Liver (tissue), 9 donors: Measurements from ENCODE around the gene KRT31. TPM values are rescaled to one million over a fixed set of nuclear protein-coding genes. Genes with fewer than 3 reads are reported as not detected.

ENCODE experiments used
- DNase-seq: peaks from one replicate; pipeline ENCODE4 v3.0.0-alpha.2; 2017; ENCODE audit warnings: low spot score
- H3K27ac ChIP-seq, 2 donors: one replicate each; pipeline ENCODE4 v1.7.0; 2013; ENCODE audit warnings: inconsistent platforms in 2 of 2, low read length in 2 of 2, control low read depth in 1 of 2, low read depth in 1 of 2, mild to moderate bottlenecking in 1 of 2
- H3K27me3 ChIP-seq, 4 donors: one replicate each; pipeline versions ENCODE4 v1.6.1 to v1.7.0; 2013; ENCODE audit warnings: low read length in 3 of 4, inconsistent platforms in 1 of 4, mild to moderate bottlenecking in 1 of 4, moderate library complexity in 1 of 4; ENCODE audit not compliant: control insufficient read depth in 4 of 4, insufficient read depth in 4 of 4
- H3K36me3 ChIP-seq, 4 donors: one replicate each; pipeline versions ENCODE4 v1.6.1 to v1.7.0; 2013; ENCODE audit warnings: low read length in 3 of 4, mild to moderate bottlenecking in 3 of 4, low read depth in 1 of 4, moderate library complexity in 1 of 4; ENCODE audit not compliant: control insufficient read depth in 4 of 4, insufficient read depth in 3 of 4
- H3K4me1 ChIP-seq, 4 donors: one replicate each; pipeline versions ENCODE4 v1.6.1 to v1.7.0; 2013; ENCODE audit warnings: low read length in 3 of 4, mild to moderate bottlenecking in 3 of 4, moderate library complexity in 1 of 4; ENCODE audit not compliant: control insufficient read depth in 4 of 4, insufficient read depth in 4 of 4
- H3K4me3 ChIP-seq, 3 donors: one replicate each; pipeline versions ENCODE4 v1.6.1 to v1.7.0; 2013; ENCODE audit warnings: low read length in 3 of 3, control low read depth in 1 of 3, low read depth in 1 of 3, mild to moderate bottlenecking in 1 of 3
- H3K9ac ChIP-seq, 2 donors: one replicate each; pipeline ENCODE4 v1.7.0; 2013; ENCODE audit warnings: low read length in 2 of 2, mild to moderate bottlenecking in 2 of 2, moderate library complexity in 2 of 2, control low read depth in 1 of 2, low read depth in 1 of 2
- H3K9me3 ChIP-seq, 4 donors: one replicate each; pipeline versions ENCODE4 v1.6.1 to v1.7.0; 2013; ENCODE audit warnings: low read length in 3 of 4; ENCODE audit not compliant: control insufficient read depth in 4 of 4
- CTCF ChIP-seq: fragments of 150-350 bp; IDR thresholded peaks from 2 replicates; pipeline ENCODE4 v1.5.1; 2017; ENCODE audit warnings: improper control_type of control experiment, low read depth, low read length; ENCODE audit not compliant: missing input control
- EGR1 ChIP-seq, 2 donors: IDR thresholded peaks; 2 replicates each; pipeline ENCODE4 v1.6.1; 2016 to 2018; ENCODE audit warnings: antibody characterized with exemption in 2 of 2, low read depth in 2 of 2
- HNF4G ChIP-seq: IDR thresholded peaks from 2 replicates; pipeline ENCODE4 v1.6.1; 2016; ENCODE audit warnings: antibody characterized with exemption
- JUND ChIP-seq, 2 donors: IDR thresholded peaks; 2 replicates each; pipeline ENCODE4 v1.6.1; 2016; ENCODE audit warnings: antibody characterized with exemption in 2 of 2
- NR2F2 ChIP-seq: IDR thresholded peaks from 2 replicates; pipeline ENCODE4 v1.6.1; 2016; ENCODE audit warnings: antibody characterized with exemption
- REST ChIP-seq: IDR thresholded peaks from 2 replicates; pipeline ENCODE4 v1.6.1; 2016; ENCODE audit warnings: antibody characterized with exemption, mild to moderate bottlenecking
- SP1 ChIP-seq: IDR thresholded peaks from 2 replicates; pipeline ENCODE4 v1.6.1; 2018; ENCODE audit warnings: antibody characterized with exemption, mild to moderate bottlenecking
- TAF1 ChIP-seq: conservative IDR thresholded peaks from 2 replicates; pipeline ENCODE4 v1.6.1; 2016; ENCODE audit warnings: antibody characterized with exemption, mild to moderate bottlenecking
- YY1 ChIP-seq: IDR thresholded peaks from 2 replicates; pipeline ENCODE4 v1.6.1; 2016; ENCODE audit warnings: antibody characterized with exemption, mild to moderate bottlenecking
- ZBTB33 ChIP-seq: IDR thresholded peaks from 2 replicates; pipeline ENCODE4 v1.6.1; 2016; ENCODE audit warnings: antibody characterized with exemption
- WGBS: extraction: QIAGEN DNeasy Blood & Tissue Kit; methylation state at CpG from one replicate; pipeline ENCODE4 v1.1.7; 2013; 5-methylcytosine and 5-hydroxymethylcytosine counted together
- polyA plus RNA-seq, 2 donors: library from polyadenylated mRNA; stranded (reverse) in 1 of 2; unstranded in 1 of 2; fragments of 200-250 nt in 1 of 2; fragments of >200 nt in 1 of 2; fragmentation: Nextera tagmentation in 1 of 2; extraction: Ambion mirVana in 1 of 2; gene quantifications; one replicate each; pipeline versions ENCODE4 v1.2.1 to v1.2.3, GENCODE V29; 2013 to 2015
- total RNA-seq, 2 donors: library from RNA; depleted of rRNA; stranded (reverse); fragments of >200 nt; gene quantifications; one replicate each; pipeline ENCODE4 v1.2.3, GENCODE V29; 2014
- TF ChIP-seq, protein P1 (sequence below): IDR thresholded peaks from 2 replicates; pipeline ENCODE4 v1.6.1; 2016; ENCODE audit warnings: antibody characterized with exemption
- donor health status: healthy.
- donor health status: healthy.
- donor health status: healthy.
- donor health status: healthy.
- donor health status: healthy.

The KRT31 gene
- total and polyA plus RNA-seq, 4 donors, result not detected

GRCh38 chr17:41377546-41377945, 19.9 kb downstream of the KRT31 start:
- TF ChIP-seq CTCF (no peak), EGR1 (IDR thresholded peaks at IDR 0.05; ENCODE audit: low read depth in 2 of 2) (no peak), ZBTB33 (no peak), NR2F2 (no peak), YY1 (no peak), TAF1 (no peak), HNF4G (no peak), REST (no peak), SP1 (no peak)
- TF ChIP-seq, protein P1, sequence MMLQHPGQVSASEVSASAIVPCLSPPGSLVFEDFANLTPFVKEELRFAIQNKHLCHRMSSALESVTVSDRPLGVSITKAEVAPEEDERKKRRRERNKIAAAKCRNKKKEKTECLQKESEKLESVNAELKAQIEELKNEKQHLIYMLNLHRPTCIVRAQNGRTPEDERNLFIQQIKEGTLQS, result no peak

GRCh38 chr17:41369713-41370112, 27.7 kb downstream of the KRT31 start, which contains the start of gene KRT33B:
TSS of gene KRT33B (minus strand) at chr17:41369813. CDS start at chr17:41369750, 63 bp downstream.
- Histone ChIP-seq H3K27me3 (no peaks in the 10 kb centered on the region), H3K4me3 (no peak within 1 kb of the TSS), H3K9me3 (no peaks in the 10 kb centered on the region), H3K27ac (no peak within 1 kb of the TSS), H3K4me1 (no peaks in the 10 kb centered on the region), H3K36me3 (no peaks in the 10 kb centered on the region), H3K9ac (no peak within 1 kb of the TSS)
- 100% methylated on average over 1 of the region's 1 CpG for WGBS
- no peak for DNase-seq
- TF ChIP-seq CTCF (no peak), YY1 (no peak), JUND (IDR thresholded peaks at IDR 0.05) (no peak)

More at GRCh38 chr17:41377546-41377945, 19.9 kb downstream of the KRT31 start:
- Histone ChIP-seq H3K9ac (no peak overlapping the region), H3K4me3 (no peak overlapping the region), H3K4me1 (no peaks in the 10 kb centered on the region), H3K36me3 (no peaks in the 10 kb centered on the region), H3K9me3 (no peaks in the 10 kb centered on the region), H3K27ac (peak overlapping the region in 1 of 2 donors; percentile 25), H3K27me3 (peaks cover 0 to 4% (median 0%) of the 10 kb centered on the region in 4 donors)
- 33% methylated on average over 2 of the region's 2 CpGs for WGBS
- no peak for DNase-seq
